Astrocyte (in vitro differentiated cells and primary cell): Measurements from ENCODE around the gene HGFAC.

ENCODE experiments used
- EZH2 ChIP-seq: IDR thresholded peaks from 2 replicates; pipeline ENCODE4 v1.6.1; 2012; ENCODE audit warnings: mild to moderate bottlenecking, low read length, inconsistent platforms; ENCODE audit not compliant: insufficient read depth
- TF ChIP-seq, protein P1 (sequence below): IDR thresholded peaks from 2 replicates; pipeline ENCODE4 v1.5.1; 2011; ENCODE audit warnings: low read depth, mild to moderate bottlenecking, inconsistent platforms, low read length, moderate library complexity; ENCODE audit not compliant: insufficient read depth

DNA sequence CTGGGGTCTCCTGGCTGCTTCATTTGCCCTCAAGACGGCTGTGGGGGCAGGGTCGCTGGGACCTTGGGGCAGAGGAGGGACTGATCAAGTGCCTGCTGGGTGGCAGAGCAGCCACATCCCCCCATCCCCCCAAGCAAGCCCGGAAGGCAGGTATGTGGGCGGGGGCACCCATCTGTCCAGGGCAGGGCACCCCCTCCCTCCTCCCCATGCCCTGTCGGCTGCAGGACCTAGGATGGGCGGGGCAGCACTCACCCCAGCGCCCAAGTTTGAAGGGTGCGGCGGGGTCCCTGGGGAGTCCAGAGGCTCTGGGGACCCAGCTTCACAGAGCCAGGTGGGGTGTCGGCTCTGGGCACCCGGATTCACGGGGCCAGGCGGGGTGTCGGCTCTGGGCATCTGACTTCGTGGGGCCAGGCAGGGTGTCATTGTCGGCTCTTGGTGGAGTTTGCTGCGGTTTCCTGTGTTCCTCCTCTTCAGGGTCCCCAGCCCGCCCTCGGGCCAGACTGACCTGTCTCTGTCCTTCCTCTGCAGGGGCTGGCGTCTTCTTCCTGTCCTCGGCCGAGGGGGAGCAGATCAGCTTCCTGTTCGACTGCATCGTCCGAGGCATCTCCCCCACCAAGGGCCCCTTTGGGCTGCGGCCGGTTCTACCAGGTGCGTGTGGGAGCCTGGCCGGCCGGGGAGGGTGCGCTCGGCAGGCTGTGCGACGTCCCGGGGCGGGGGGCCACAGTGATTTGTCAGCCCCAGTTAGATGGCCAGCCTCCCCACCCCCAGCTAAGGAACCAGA, 43.4 kb downstream of the HGFAC start:
- TF ChIP-seq EZH2, result no peak
- TF ChIP-seq, protein P1, sequence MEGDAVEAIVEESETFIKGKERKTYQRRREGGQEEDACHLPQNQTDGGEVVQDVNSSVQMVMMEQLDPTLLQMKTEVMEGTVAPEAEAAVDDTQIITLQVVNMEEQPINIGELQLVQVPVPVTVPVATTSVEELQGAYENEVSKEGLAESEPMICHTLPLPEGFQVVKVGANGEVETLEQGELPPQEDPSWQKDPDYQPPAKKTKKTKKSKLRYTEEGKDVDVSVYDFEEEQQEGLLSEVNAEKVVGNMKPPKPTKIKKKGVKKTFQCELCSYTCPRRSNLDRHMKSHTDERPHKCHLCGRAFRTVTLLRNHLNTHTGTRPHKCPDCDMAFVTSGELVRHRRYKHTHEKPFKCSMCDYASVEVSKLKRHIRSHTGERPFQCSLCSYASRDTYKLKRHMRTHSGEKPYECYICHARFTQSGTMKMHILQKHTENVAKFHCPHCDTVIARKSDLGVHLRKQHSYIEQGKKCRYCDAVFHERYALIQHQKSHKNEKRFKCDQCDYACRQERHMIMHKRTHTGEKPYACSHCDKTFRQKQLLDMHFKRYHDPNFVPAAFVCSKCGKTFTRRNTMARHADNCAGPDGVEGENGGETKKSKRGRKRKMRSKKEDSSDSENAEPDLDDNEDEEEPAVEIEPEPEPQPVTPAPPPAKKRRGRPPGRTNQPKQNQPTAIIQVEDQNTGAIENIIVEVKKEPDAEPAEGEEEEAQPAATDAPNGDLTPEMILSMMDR, result no peak
